Amniotic epithelial cell (primary cell): Measurements from ENCODE around the gene CYP3A4.
"Not testable (repeated sequence)": the region's sequence is repeated elsewhere in the genome, so short reads cannot be mapped to it uniquely, and the experiment has no call there.

Source experiments
- DNase-seq: peaks from one replicate; pipeline ENCODE4 v3.0.0-alpha.2; 2010; ENCODE audit warnings: low read depth

Gene CYP3A4

GRCh38 chr7:99784007-99784406 lies at the start of gene CYP3A4:
TSS of gene CYP3A4 (minus strand) at chr7:99784184. CDS start at chr7:99784081, 103 bp downstream.
- no peak for DNase-seq

DNA sequence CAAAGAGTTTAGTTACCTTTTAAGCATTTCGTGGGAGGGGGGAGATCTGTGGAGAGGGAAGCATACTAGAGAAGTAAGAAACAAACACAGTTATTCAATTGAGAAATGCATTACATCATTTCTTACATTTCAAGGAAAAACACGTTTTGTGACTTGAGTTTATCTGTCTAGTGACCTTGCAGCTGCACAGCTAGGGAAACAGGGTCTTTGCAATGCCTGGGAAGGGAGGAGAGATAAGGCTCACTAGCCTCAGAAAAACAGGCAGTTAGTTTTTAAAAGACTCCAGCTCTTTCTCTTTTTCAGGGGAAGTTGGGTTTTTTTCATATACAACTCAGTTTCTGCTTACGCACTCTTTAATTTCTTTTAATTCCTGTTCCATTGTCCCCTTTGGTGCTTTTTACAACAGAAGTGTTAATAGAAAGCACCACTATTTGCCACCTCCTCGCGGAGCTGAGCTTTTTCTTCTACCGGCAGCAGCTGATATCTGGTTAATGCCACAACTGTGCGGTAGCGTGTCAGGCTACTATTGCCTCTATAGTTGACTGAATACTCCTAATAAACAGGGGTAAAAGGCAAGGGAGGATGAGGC lies 49.4 kb upstream of the CYP3A4 start:
- peak; percentile 23 for DNase-seq

- DNase-seq, result peak; percentile 15
Observed at GRCh38 chr7:99831595-99831994, 47.6 kb upstream of the CYP3A4 start.

- no peak for DNase-seq
Observed at GRCh38 chr7:99829524-99830160, 45.7 kb upstream of the CYP3A4 start.

GRCh38 chr7:99828811-99829210 lies 44.8 kb upstream of the CYP3A4 start:
- DNase-seq, result no peak

GRCh38 chr7:99827040-99827778 lies 43.2 kb upstream of the CYP3A4 start:
- DNase-seq, result no peak

DNA sequence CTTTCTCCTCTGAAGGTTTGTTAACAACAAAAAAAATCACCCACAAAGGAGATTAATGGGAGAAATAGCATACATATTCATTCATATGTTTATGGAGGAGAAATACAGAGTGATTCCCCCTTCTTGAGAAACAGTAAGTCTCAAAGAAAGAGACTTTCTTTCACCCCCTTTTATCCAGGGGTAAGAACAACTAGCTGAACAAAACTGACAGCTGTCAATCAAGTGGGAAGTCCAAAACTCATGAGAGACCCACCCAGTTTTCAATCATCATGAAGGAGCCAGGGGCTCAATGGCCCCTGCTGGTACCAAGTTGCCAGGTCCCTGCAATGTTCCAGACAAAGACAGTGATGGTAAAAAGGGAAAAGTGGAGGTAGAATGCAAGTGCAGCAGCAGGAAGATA lies 41.9 kb upstream of the CYP3A4 start:
- no peak for DNase-seq

DNA sequence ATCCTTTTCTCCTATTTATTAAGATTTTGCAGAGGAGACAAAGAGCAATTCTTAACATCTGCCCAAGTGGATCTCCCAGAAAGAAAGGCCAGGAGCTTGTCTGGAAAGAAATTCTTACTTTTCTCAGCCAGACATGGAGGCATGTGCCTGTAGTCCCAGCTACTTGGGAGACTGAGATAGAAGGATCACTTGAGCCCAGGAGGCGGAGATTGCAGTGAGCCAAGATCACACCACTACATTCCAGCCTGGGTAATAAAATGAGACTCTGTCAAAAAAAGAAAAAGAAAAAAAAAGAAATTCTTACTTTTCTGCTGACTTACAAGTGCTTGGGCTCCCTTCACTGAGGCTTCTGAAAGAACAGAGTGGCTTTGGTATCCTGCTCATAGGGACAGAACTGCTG lies 41.5 kb upstream of the CYP3A4 start:
- no peak for DNase-seq

DNA sequence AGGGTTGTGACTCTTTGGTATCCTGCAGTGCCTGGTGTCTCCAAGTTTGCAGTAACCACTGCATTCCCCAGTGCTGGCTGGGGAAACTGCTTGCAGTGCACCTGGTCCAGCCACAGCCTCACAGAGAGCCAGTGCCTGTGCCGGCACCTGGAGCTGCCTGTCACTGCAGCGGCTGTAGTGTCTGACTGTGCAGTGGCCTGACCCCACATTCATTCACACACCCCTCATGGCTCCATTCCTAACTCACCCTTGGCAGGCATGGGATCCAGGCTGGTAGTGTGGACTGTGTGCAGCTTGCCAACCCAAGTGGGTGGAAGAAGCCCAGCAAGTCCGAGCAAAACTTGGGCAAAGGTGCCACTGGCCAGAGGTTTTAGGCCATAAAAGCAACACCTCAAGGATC lies 40.1 kb upstream of the CYP3A4 start:
- no peak for DNase-seq

DNA sequence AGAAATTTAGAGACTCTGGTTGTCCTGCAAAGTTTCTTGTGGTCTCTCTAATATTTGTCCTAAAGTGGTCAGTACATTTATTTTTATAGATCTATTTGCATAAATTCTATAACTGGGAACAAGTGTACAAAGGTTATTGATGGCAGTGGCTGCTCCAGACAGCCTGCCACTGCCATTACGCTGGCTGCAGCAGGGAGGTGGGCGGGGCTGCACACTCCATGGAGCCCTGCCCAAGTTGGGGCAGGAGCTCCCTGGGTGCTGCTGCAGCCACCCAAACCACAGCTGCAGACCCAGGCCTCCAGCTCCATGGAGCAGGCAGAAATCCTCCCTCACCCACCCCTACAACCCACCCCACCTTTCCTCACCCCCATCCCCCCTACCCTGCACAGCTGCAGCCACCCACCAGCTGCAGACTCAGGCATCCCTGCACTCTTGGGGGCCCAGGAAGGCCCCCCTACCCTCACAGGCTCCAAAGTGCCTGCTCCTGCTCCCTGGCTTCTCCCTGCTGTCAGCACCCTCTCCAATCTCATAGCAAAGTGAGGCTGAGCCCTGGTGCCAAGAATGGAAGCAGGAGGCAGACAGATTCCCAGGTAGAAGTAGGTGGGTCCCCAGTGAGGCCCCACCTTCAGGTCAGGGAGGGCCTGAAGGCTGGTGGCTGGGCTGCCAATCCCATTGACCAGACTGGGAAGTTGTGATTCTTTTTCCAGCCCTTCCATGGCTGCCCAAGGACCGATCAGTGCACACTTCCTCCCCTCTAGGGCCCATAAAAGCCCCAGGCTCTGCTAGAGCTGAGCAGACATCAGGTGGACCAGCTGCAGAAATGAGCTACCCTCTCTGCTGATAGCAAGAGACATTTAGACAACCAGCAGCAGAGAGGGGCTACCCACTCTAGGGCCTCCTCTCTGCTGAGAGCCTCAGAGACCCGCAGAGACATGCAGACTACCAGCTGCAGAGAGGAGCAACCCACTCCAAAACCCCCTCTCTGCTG lies 39.0 kb upstream of the CYP3A4 start:
- no peak for DNase-seq

DNA sequence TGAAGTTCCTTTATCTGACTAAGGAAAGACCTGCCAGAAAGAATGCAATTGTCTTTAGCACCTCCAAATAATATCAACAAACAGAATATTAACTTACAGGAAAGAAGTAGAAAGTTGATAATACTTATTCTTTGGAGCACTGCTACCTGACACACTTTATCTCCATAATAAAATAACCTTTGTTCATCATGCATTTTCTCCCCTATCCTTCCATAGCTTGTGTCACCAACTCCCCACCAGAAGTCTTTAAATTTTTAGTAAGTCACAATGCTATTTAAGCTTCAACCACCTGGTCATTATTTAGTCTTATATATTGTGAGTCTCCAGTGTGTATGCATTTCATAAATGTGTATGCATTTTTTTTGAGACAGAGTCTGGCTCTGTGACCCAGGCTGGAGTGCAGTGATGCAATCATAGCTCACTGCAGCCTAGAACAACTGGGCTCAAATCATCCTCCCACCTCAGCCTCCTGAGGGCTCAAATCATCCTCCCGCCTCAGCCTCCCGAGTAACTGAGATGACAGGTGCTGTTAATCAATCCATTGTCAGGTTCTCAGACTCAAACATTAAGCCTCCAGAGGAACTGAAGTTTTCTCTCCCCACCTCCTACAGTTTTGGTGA lies 36.5 kb upstream of the CYP3A4 start:
- DNase-seq, result no peak

- DNase-seq, result no peak
Observed at GRCh38 chr7:99808766-99809165, 24.8 kb upstream of the CYP3A4 start.

DNA sequence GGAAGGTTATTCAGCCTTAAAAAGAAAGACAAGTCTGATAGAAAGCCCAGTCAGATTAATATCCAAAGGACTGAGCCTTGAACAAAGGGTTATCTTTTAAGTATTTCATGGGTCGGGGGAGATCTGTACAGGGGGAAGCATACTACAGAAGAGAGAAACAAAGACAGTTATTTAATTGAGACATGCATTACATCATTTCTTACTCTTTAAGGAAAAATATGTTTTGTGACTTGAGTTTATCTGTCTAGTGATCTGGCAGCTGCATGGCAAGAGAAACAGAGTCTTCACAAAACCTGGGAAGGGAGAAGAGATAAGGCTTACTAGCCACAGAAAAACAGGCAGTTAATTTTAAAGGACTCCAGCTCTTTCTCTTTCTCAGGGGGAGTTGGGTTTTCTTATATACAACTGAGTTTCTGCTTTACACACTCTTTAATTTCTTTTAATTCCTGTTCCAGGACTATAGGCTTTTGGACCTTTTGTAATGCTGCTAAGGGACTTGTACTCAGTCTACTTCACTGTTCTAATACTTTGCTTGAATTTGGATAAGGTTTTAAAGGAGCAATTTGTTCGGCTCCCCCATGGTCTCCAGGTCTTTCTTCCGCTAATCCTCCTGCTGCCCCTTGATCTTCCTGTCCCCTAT lies 23.0 kb upstream of the CYP3A4 start:
- DNase-seq, result no peak

GRCh38 chr7:99805641-99806040 lies 21.7 kb upstream of the CYP3A4 start:
- no peak for DNase-seq

DNA sequence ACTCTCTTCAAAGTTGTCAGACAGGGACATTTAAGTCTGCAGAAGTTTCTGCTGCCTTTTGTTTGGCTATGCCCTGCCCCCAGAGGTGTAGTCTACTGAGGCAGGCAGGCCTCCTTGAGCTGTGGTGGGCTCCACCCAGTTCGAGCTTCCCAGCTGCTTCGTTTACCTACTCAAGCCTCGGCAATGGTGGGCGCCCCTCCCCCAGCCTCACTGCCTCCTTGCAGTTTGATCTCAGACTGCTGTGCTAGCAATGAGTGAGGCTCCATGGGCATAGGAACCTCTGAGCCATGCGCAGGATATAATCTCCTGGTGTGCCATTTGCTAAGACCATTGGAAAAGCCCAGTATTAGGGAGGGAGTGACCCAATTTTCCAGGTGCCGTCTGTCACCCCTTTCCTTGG lies 19.1 kb upstream of the CYP3A4 start:
- not testable (repeated sequence) for DNase-seq

GRCh38 chr7:99801407-99801806 lies 17.4 kb upstream of the CYP3A4 start:
- DNase-seq, result not testable (repeated sequence)

DNA sequence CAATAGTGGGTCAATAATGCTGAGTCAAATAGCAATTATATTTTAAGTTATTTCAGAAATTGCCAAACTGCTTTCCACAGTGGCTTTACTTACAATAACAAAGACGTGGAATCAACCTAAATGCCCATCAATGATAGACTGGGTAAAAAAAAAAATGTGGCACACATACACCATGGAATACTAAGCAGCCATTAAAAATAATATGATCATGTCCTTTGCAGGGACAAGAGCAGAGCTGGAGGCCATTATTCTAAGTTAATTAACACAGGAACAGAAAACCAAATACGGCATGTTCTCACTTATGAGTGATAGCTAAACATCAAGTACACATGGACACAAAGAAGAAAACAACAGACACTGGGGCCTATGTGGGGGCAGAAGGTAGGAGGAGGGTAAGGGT lies 15.0 kb upstream of the CYP3A4 start:
- no peak for DNase-seq

- not testable (repeated sequence) for DNase-seq
Observed at GRCh38 chr7:99795864-99796263, 11.9 kb upstream of the CYP3A4 start.

- DNase-seq, result peak; percentile 57
Observed at GRCh38 chr7:99794585-99795502, 10.9 kb upstream of the CYP3A4 start.

DNA sequence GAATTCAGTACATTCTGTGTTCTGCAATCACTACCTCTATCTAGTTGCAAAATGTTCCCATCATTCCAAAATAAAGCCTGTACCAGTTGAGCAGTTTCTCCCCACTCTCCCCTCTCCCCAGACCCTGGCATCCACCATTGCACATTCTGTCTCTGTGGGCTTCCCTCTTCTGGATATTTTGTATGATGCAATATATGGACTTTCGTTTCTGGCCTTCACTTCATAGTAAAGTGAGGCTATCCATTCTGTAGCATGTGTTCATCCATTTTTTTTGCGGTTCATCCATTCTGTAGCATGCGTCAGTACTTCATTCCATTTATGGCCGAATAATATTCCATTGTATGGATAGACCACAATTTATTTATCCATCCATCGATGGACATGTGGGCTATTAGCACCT lies 9.5 kb upstream of the CYP3A4 start:
- no peak for DNase-seq
